Measurements from ENCODE around the gene ZNF608.

DNA sequence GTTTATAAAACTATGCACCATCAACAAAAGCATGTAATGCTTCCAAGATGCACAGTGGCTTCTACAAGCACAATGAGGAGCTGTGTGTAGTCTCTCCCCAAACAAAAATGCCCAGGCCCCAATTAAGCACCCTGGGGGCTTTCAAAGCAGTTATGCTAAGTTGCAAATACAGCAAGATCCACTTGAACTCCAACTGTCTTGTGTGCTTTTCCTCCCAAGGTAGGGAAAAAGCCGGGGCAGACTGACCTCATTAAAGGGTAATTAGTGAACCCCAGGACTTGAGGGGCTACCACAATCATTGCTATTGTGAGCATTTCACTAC, 13.1 kb downstream of the ZNF608 start:
- TF ChIP-seq POLR2A (IDR thresholded peaks at IDR 0.05) (no peak), POLR2AphosphoS5 (IDR thresholded peaks at IDR 0.05; ENCODE audit: insufficient read depth in 1 of 2, low read depth in 1 of 2) (no peak)
